ENCODE measurements around the gene SCN1A.

Gene SCN1A

DNA sequence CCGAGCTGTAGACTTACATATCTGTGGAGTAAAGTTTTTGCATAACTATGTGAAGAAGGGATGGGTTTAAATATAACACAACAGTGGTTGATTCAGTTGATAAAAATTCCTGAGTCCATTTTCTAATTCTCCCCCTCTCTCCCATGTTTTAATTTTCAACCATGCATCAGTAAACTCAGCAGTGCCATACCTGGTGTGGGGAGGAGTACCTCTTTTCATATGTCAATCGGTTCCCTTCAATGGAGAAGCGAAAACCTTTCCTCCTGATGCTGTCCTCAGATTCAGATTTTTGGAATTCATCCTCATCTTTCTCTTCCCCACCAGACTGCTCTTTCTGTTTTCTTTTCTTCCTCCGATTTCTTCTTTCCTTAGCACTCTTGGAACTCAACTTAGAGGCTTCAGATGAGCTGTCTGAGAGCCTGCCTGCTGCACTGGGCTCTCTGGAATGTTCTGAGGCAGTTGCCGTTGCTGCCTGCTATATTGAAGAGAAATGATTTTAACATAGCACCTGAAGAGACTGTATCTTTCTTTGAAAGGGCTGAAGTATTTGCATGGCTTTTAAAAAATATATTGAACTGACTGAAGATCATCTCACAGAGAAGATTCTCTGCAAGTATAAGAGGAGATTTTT lies 82.9 kb downstream of the SCN1A start:
- no peak for DNase-seq (ENCODE audit: low read depth)
- no peak overlapping the region for H3K4me3 ChIP-seq (ENCODE audit: low read depth, low read length)
- TF ChIP-seq, protein P1, sequence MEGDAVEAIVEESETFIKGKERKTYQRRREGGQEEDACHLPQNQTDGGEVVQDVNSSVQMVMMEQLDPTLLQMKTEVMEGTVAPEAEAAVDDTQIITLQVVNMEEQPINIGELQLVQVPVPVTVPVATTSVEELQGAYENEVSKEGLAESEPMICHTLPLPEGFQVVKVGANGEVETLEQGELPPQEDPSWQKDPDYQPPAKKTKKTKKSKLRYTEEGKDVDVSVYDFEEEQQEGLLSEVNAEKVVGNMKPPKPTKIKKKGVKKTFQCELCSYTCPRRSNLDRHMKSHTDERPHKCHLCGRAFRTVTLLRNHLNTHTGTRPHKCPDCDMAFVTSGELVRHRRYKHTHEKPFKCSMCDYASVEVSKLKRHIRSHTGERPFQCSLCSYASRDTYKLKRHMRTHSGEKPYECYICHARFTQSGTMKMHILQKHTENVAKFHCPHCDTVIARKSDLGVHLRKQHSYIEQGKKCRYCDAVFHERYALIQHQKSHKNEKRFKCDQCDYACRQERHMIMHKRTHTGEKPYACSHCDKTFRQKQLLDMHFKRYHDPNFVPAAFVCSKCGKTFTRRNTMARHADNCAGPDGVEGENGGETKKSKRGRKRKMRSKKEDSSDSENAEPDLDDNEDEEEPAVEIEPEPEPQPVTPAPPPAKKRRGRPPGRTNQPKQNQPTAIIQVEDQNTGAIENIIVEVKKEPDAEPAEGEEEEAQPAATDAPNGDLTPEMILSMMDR (conservative IDR thresholded peaks at IDR 0.05; ENCODE audit: low read depth, low read length), result no peak

DNA sequence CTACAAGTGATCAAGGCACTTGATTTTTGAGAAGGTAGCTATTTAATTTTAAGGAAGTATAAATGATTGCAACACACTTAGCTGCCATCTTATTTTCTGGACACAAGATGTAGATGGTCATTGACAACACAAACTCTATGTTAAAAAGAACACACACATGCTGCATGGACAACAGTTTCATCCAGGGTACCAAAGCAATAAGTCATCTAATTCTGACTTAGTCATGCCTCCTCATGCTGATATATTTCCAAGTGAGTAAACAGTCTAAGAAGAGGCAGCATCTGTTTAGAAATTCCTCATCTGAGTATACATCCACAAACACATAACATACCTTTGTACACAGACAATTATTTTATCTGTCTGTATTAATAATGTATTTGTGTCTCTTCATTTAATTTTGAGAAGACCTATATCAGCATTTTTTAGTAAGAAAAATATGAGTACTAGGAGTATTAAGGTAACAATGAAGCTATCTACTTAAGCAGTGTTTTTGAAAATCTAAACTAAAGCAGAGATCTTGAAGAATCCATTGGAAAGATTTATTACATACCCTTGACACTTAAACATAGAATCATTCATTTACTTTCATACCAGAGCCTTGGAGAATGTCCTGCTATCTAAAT lies 84.9 kb downstream of the SCN1A start:
- TF ChIP-seq, protein P1 (conservative IDR thresholded peaks at IDR 0.05; ENCODE audit: low read depth, low read length), result no peak
- no peak overlapping the region for H3K4me3 ChIP-seq (ENCODE audit: low read depth, low read length)
- peak; percentile 7 for DNase-seq (ENCODE audit: low read depth)

DNA sequence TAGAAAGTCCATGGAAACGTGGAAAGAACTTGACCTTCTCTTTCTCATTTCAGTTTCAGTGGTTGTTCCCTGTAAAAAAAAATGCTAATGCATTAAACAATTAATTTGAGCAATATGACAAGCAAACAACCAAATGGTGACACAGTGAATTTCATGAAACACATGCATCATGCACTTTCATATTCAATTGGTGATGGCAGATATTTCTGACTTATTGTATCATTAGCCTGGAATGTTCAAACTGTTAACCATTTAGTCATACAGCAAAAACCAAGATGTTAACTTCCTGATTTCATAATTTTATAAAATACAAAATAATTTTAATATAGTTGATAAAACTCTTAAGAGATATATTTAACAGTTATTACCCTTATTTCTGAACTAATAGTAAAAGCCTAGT lies 85.5 kb downstream of the SCN1A start:
- peak; percentile 40 for DNase-seq (ENCODE audit: low read depth)
- TF ChIP-seq, protein P1 (conservative IDR thresholded peaks at IDR 0.05; ENCODE audit: low read depth, low read length), result no peak
- H3K4me3 ChIP-seq (ENCODE audit: low read depth, low read length), result no peak overlapping the region

DNA sequence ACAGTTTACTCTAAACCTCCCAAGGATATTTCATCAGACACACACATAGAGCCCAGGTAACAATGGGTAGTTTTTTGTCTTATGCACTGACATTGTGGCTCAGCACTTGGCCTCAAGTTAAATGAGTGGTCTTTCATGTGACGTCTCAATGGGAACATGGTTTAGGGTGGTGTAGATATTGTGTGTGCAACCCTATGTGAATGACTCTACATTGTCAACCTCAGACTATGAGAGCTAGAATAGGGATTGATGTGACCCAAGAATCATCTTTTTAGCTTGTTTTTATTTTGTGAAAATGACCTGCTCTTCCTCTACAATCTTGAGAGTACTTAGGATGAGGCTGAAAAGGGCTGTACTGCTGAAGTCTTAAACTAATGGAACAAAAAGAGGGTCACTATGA lies 86.2 kb downstream of the SCN1A start:
- TF ChIP-seq, protein P1 (conservative IDR thresholded peaks at IDR 0.05; ENCODE audit: low read depth, low read length), result no peak
- no peak for DNase-seq (ENCODE audit: low read depth)
- H3K4me3 ChIP-seq (ENCODE audit: low read depth, low read length), result no peak overlapping the region

DNA sequence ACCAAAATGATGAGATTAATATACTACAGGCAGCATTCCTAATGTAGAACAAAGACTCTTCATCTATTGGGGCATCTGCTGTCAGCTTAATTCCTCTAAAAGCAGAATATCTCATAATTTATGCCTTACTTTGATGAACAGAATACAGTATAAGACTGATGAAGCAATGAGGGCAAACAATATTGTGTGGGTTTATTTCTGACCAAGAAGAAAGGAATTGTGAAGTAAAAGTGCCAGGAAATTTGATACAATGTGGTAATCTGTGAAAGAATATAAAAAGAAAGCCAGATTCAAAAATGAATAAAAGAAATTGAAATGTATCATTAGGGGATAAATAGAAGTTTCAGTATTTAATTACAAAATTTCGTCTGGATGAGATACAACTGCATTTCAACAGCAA lies 95.5 kb downstream of the SCN1A start:
- peak; percentile 8 for DNase-seq (ENCODE audit: low read depth)
- TF ChIP-seq, protein P1 (conservative IDR thresholded peaks at IDR 0.05; ENCODE audit: low read depth, low read length), result no peak
- no peak overlapping the region for H3K4me3 ChIP-seq (ENCODE audit: low read depth, low read length)

DNA sequence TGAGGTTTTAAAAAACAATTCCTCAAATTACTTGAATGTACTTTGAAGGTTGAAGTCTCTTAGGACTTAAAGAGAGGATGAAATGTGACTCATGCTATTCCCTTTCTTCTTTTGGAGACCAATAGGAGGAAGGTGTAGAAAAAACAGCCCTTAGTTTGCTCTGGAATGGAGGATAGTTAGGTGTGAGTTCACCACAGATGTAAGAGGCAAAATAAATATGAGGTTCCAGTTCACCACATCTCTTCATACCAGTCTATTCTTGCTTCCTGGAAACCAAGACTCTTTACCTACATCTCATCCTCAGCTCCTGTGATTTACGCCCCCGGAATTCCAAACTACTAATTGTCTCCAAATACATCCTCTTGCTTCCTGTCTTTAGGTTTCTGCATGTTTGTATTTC lies 96.8 kb downstream of the SCN1A start:
- no peak overlapping the region for H3K4me3 ChIP-seq (ENCODE audit: low read depth, low read length)
- TF ChIP-seq, protein P1 (conservative IDR thresholded peaks at IDR 0.05; ENCODE audit: low read depth, low read length), result no peak
- DNase-seq (ENCODE audit: low read depth), result peak; percentile 24

DNA sequence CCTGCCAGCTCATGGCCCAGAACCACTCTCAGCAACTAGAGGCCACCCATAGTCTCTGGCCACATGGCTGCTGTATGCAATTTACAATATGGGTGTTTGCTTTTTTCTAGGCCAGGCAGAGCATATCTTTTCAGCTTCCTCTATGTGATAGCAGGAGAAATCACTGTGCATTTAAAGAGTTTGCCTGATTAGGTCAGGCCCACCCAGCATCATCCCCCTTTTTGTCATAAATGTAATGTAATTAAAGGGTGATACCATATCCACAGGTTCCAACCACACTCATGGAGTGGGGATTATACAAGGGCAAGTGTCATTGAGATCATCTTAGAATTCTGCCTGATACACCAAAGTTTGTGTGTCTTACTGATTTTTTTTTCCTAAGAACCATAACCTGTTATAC lies 102.5 kb downstream of the SCN1A start:
- no peak for DNase-seq (ENCODE audit: low read depth)
- H3K4me3 ChIP-seq (ENCODE audit: low read depth, low read length), result no peak overlapping the region
- TF ChIP-seq, protein P1 (conservative IDR thresholded peaks at IDR 0.05; ENCODE audit: low read depth, low read length), result no peak

Measured in choroid plexus epithelial cell (primary cell).